Breast epithelium (tissue), 3 donors: Measurements from ENCODE around the gene PLEKHM2.

Experiments
- CTCF ChIP-seq, 3 donors: fragments of 450-650 bp; IDR thresholded peaks; one replicate each; pipeline ENCODE4 v1.5.1; 2016 to 2017; ENCODE audit warnings: antibody characterized with exemption in 3 of 3, mild to moderate bottlenecking in 3 of 3, moderate library complexity in 3 of 3
- POLR2AphosphoS5 ChIP-seq, 3 donors: sonication (generic); formaldehyde crosslinking; IDR thresholded peaks; one replicate each; pipeline ENCODE4 v1.6.1; 2017; ENCODE audit warnings: antibody characterized with exemption in 3 of 3

- TF ChIP-seq CTCF (IDR thresholded peaks at IDR 0.05) (no peak), POLR2AphosphoS5 (IDR thresholded peaks at IDR 0.05) (no peak)
Observed at GRCh38 chr1:15749399-15750291, 65.5 kb downstream of the PLEKHM2 start.
